HG03280 (cell line): Measurements from ENCODE around the gene MYH3.
"Not testable (repeated sequence)": the region's sequence is repeated elsewhere in the genome, so short reads cannot be mapped to it uniquely, and the experiment has no call there.

Experiments used
- ATAC-seq: cut with Tn5 transposase; IDR thresholded peaks from one replicate; pipeline ENCODE4 v1.9.1; 2021; ENCODE audit warnings: mild to moderate bottlenecking, moderate library complexity; ENCODE audit not compliant: unreplicated experiment

MYH3 gene

GRCh38 chr17:10657148-10657547 is at the start of gene MYH3:
TSS of gene MYH3 (minus strand) at chr17:10657309. CDS start at chr17:10655064, 2,245 bp downstream.
- no peak for ATAC-seq

GRCh38 chr17:10705727-10706126 is 48.6 kb upstream of the MYH3 start:
- ATAC-seq: no peak

- no peak for ATAC-seq
Measured at GRCh38 chr17:10702574-10702973, 45.5 kb upstream of the MYH3 start.

- no peak for ATAC-seq
Measured at GRCh38 chr17:10699856-10700255, 42.7 kb upstream of the MYH3 start.

- ATAC-seq: no peak
Measured at GRCh38 chr17:10698096-10698818, 41.1 kb upstream of the MYH3 start.

- ATAC-seq: peak; percentile 97
Measured at GRCh38 chr17:10697092-10698081, 40.3 kb upstream of the MYH3 start, which contains the start of the genes ADPRM and SCO1. TSS of gene ADPRM (plus strand) at chr17:10697594. CDS start at chr17:10704927, 7,333 bp downstream. TSS of gene SCO1 (minus strand) at chr17:10697533. CDS start at chr17:10697507, 26 bp downstream.

GRCh38 chr17:10695875-10696407 is 38.8 kb upstream of the MYH3 start:
- ATAC-seq: not testable (repeated sequence)

- no peak for ATAC-seq
Measured at GRCh38 chr17:10687499-10687898, 30.4 kb upstream of the MYH3 start.

GRCh38 chr17:10683853-10684252 is 26.7 kb upstream of the MYH3 start:
- ATAC-seq: no peak

GRCh38 chr17:10681866-10682446 is 24.8 kb upstream of the MYH3 start:
- no peak for ATAC-seq

- ATAC-seq: no peak
Measured at GRCh38 chr17:10674704-10675103, 17.6 kb upstream of the MYH3 start.

- no peak for ATAC-seq
Measured at GRCh38 chr17:10673312-10673711, 16.2 kb upstream of the MYH3 start.

GRCh38 chr17:10668775-10669174 is 11.7 kb upstream of the MYH3 start:
- no peak for ATAC-seq

- no peak for ATAC-seq
Measured at GRCh38 chr17:10666906-10667305, 9.8 kb upstream of the MYH3 start.

- no peak for ATAC-seq
Measured at GRCh38 chr17:10664571-10664970, 7.5 kb upstream of the MYH3 start.

GRCh38 chr17:10663231-10663630 is 6.1 kb upstream of the MYH3 start:
- no peak for ATAC-seq

GRCh38 chr17:10661437-10661836 is 4.3 kb upstream of the MYH3 start:
- no peak for ATAC-seq

GRCh38 chr17:10657879-10658278 is 770 bp upstream of the MYH3 start:
- ATAC-seq: no peak

- no peak for ATAC-seq
Measured at GRCh38 chr17:10653987-10654386, 3.1 kb downstream of the MYH3 start.

- no peak for ATAC-seq
Measured at GRCh38 chr17:10652984-10653659, 4.0 kb downstream of the MYH3 start.
